SU-DHL-6 (cell line): ENCODE measurements around the gene LOXL1.

Experiments used
- H2AFZ ChIP-seq: fragments of 200-600 bp; sonication (generic); 2 replicates; pipeline ENCODE4 v1.6.1; 2014; ENCODE audit warnings: low read depth, mild to moderate bottlenecking, moderate library complexity, mixed read lengths, antibody characterized with exemption, low read length; ENCODE audit not compliant: severe bottlenecking
- H3F3A ChIP-seq: fragments of 200-600 bp; shearing (Covaris generic); 2 replicates; pipeline ENCODE4 v1.6.0; 2016; ENCODE audit warnings: antibody characterized with exemption, mild to moderate bottlenecking; ENCODE audit not compliant: insufficient read depth
- H3K27ac ChIP-seq: fragments of 200-600 bp; sonication (generic); 2 replicates; pipeline ENCODE4 v1.5.1; 2016; ENCODE audit warnings: low read depth, mild to moderate bottlenecking, low read length, moderate library complexity, mixed read lengths
- H3K27me3 ChIP-seq: fragments of 200-600 bp; sonication (generic), shearing (Covaris generic); 2 replicates; pipeline ENCODE4 v1.6.0; 2014; ENCODE audit warnings: mild to moderate bottlenecking, low read length
- H3K36me3 ChIP-seq: fragments of 200-600 bp; sonication (generic); 2 replicates; pipeline ENCODE4 v1.6.1; 2014; ENCODE audit warnings: mild to moderate bottlenecking, low read length, mixed read lengths
- H3K4me2 ChIP-seq: fragments of 300-600, 200-600 bp; shearing (Covaris generic), sonication (generic); 2 replicates; pipeline ENCODE4 v1.6.0; 2014; ENCODE audit warnings: low read length, low read depth, mild to moderate bottlenecking; ENCODE audit not compliant: poor library complexity, severe bottlenecking
- H3K4me3 ChIP-seq: fragments of 200-600 bp; sonication (generic); 2 replicates; pipeline ENCODE4 v1.5.1; 2014; ENCODE audit warnings: antibody characterized with exemption, low read length, mild to moderate bottlenecking, mixed read lengths; ENCODE audit not compliant: insufficient read depth, poor library complexity, severe bottlenecking
- H3K79me2 ChIP-seq: fragments of 200-600 bp; sonication (generic); 2 replicates; pipeline ENCODE4 v1.6.1; 2014; ENCODE audit warnings: mild to moderate bottlenecking, low read length, moderate library complexity; ENCODE audit not compliant: insufficient read depth
- H3K9ac ChIP-seq: fragments of 200-600 bp; sonication (generic); 2 replicates; pipeline ENCODE4 v1.7.0; 2014; ENCODE audit warnings: mild to moderate bottlenecking, low read length
- H3K9me2 ChIP-seq: fragments of 200-600 bp; sonication (generic); replicated peaks from 2 replicates; pipeline ENCODE4 v1.6.1; 2014; ENCODE audit warnings: low read length; ENCODE audit not compliant: insufficient read depth
- H3K9me3 ChIP-seq: fragments of 200-600 bp; sonication (generic); 2 replicates; pipeline ENCODE4 v1.6.1; 2014; ENCODE audit warnings: low read length, mixed read lengths; ENCODE audit not compliant: insufficient read depth
- H4K20me1 ChIP-seq: fragments of 200-600 bp; sonication (generic); 2 replicates; pipeline ENCODE4 v1.6.1; 2014; ENCODE audit warnings: low read depth, mild to moderate bottlenecking, antibody characterized with exemption, low read length, moderate library complexity, mixed read lengths
- CTCF ChIP-seq: fragments of 200-600 bp; sonication (generic); IDR thresholded peaks from one replicate; pipeline ENCODE4 v1.5.1; 2017; ENCODE audit warnings: antibody characterized with exemption, mild to moderate bottlenecking, low read length, moderate library complexity; ENCODE audit not compliant: insufficient read depth, poor library complexity, severe bottlenecking
- EZH2phosphoT487 ChIP-seq: fragments of 200-600 bp; sonication (generic), shearing (Covaris generic); conservative IDR thresholded peaks from 2 replicates; pipeline ENCODE4 v1.6.1; 2018; ENCODE audit warnings: mild to moderate bottlenecking, antibody characterized with exemption, low read length, moderate library complexity, mixed read lengths

Gene LOXL1

GRCh38 chr15:73882761-73883419 is 43.4 kb upstream of the LOXL1 start:
- Histone ChIP-seq H3K9me3 (no peaks in the 10 kb centered on the region), H4K20me1 (no peaks in the 10 kb centered on the region), H3F3A (no peaks in the 10 kb centered on the region), H3K4me2 (no peak overlapping the region), H2AFZ (no peak overlapping the region), H3K27me3 (no peaks in the 10 kb centered on the region), H3K27ac (no peak overlapping the region), H3K4me3 (no peak overlapping the region), H3K79me2 (no peaks in the 10 kb centered on the region), H3K9ac (no peak overlapping the region), H3K36me3 (no peaks in the 10 kb centered on the region), H3K9me2 (no peaks in the 10 kb centered on the region)
- no peak for TF ChIP-seq EZH2phosphoT487
- no peak for TF ChIP-seq CTCF

- Histone ChIP-seq H3K27me3 (no peaks in the 10 kb centered on the region), H3K4me3 (no peak overlapping the region), H3K4me2 (no peak overlapping the region), H3K9me3 (no peaks in the 10 kb centered on the region), H3K79me2 (no peaks in the 10 kb centered on the region), H2AFZ (no peak overlapping the region), H3F3A (no peaks in the 10 kb centered on the region), H4K20me1 (no peaks in the 10 kb centered on the region), H3K27ac (no peak overlapping the region), H3K9ac (no peak overlapping the region), H3K36me3 (no peaks in the 10 kb centered on the region), H3K9me2 (no peaks in the 10 kb centered on the region)
- no peak for TF ChIP-seq EZH2phosphoT487
- TF ChIP-seq CTCF = no peak
Observed at GRCh38 chr15:73884159-73884558, 42.1 kb upstream of the LOXL1 start.

GRCh38 chr15:73885954-73886700 is 40.1 kb upstream of the LOXL1 start:
- Histone ChIP-seq H3K9me2 (no peaks in the 10 kb centered on the region), H3K9me3 (no peaks in the 10 kb centered on the region), H3K4me3 (no peak overlapping the region), H3K9ac (no peak overlapping the region), H4K20me1 (no peaks in the 10 kb centered on the region), H2AFZ (no peak overlapping the region), H3K79me2 (no peaks in the 10 kb centered on the region), H3K36me3 (no peaks in the 10 kb centered on the region), H3K27me3 (no peaks in the 10 kb centered on the region), H3K4me2 (no peak overlapping the region), H3F3A (no peaks in the 10 kb centered on the region), H3K27ac (no peak overlapping the region)
- TF ChIP-seq EZH2phosphoT487 (no peak), CTCF (no peak)
